DND-41 (cell line): ENCODE results near the gene AP3S1.

Experiments
- ATAC-seq: fragments of 200-7000 bp; cut with Tn5 transposase; 3 replicates; pipeline ENCODE4 v1.9.1; 2021; ENCODE audit warnings: low read depth; ENCODE audit not compliant: insufficient read depth
- DNase-seq: peaks from one replicate; pipeline ENCODE4 v3.0.0-alpha.2; 2020
- H2AFZ ChIP-seq: 2 replicates; pipeline ENCODE4 v1.6.0; 2012; ENCODE audit warnings: low read depth, low read length
- H3K27ac ChIP-seq: 2 replicates; pipeline ENCODE4 v1.5.1; 2012; ENCODE audit warnings: low read length, inconsistent platforms
- H3K27me3 ChIP-seq: fragments of 200-600 bp; sonication (generic); 2 replicates; pipeline ENCODE4 v1.6.0; 2012; ENCODE audit warnings: low read length, mild to moderate bottlenecking, inconsistent platforms; ENCODE audit not compliant: insufficient read depth, poor library complexity
- H3K36me3 ChIP-seq: 2 replicates; pipeline ENCODE4 v1.5.1; 2012; ENCODE audit warnings: low read length, inconsistent platforms; ENCODE audit not compliant: insufficient read depth
- H3K4me1 ChIP-seq: 2 replicates; pipeline ENCODE4 v1.5.1; 2012; ENCODE audit warnings: mild to moderate bottlenecking, low read length; ENCODE audit not compliant: insufficient read depth
- H3K4me2 ChIP-seq: 2 replicates; pipeline ENCODE4 v1.6.0; 2012; ENCODE audit warnings: mild to moderate bottlenecking, moderate library complexity, low read length, inconsistent platforms; ENCODE audit not compliant: insufficient read depth
- H3K4me3 ChIP-seq, 2 experiments: fragments of 200-600 bp in 1 of 2; shearing (Covaris generic) in 1 of 2; 2 replicates each; pipeline ENCODE4 v1.5.1; 2012 to 2016; ENCODE audit warnings: inconsistent platforms in 2 of 2, low read length in 2 of 2, mild to moderate bottlenecking in 2 of 2, low read depth in 1 of 2, moderate library complexity in 1 of 2
- H3K79me2 ChIP-seq: 2 replicates; pipeline ENCODE4 v1.6.0; 2012; ENCODE audit warnings: low read length, inconsistent platforms; ENCODE audit not compliant: insufficient read depth
- H3K9ac ChIP-seq: 2 replicates; pipeline ENCODE4 v1.6.0; 2012; ENCODE audit warnings: low read depth, mild to moderate bottlenecking, inconsistent platforms, low read length, moderate library complexity
- H3K9me3 ChIP-seq: 2 replicates; pipeline ENCODE4 v1.5.1; 2012; ENCODE audit warnings: low read length, moderate library complexity, mild to moderate bottlenecking, inconsistent platforms; ENCODE audit not compliant: insufficient read depth, severe bottlenecking
- H4K20me1 ChIP-seq: 2 replicates; pipeline ENCODE4 v1.6.0; 2012; ENCODE audit warnings: low read length; ENCODE audit not compliant: insufficient read depth
- CTCF ChIP-seq: IDR thresholded peaks from 2 replicates; pipeline ENCODE4 v1.5.1; 2012; ENCODE audit warnings: borderline replicate concordance, low read length, moderate library complexity, mild to moderate bottlenecking; ENCODE audit not compliant: poor library complexity, severe bottlenecking; ENCODE audit errors: extremely low read depth
- EZH2 ChIP-seq: IDR thresholded peaks from 3 replicates; pipeline ENCODE4 v1.6.1; 2012; ENCODE audit warnings: borderline replicate concordance, low read depth, mild to moderate bottlenecking, moderate library complexity, low read length, inconsistent platforms; ENCODE audit not compliant: severe bottlenecking

AP3S1 gene

DNA sequence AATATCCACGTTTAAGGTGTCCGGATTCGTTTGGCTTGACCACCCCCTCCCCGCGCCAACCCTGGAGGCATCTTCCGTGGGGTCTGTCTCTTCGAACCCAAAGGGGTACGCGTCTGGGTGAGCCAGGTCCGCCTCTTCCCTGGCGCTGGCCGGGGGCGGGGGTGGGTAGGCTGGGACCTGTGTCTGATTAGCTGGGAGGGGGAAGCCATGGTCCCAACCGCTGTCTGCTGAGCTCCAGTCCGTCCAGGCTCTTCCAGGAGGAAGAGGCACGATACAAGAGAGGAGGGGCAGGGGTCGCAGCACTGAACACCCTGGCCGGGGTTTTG lies 120.5 kb downstream of the AP3S1 start, which contains the start of gene LVRN:
TSS of gene LVRN (plus strand) at position 237 of the 326 bp plus-strand sequence. CDS start 143 bp downstream, outside the sequence.
- TF ChIP-seq CTCF (no peak), EZH2 (no peak)
- Histone ChIP-seq H3K36me3 (no peaks in the 10 kb centered on the region), H3K9ac (no peak within 1 kb of the TSS), H3K27me3 (no peaks in the 10 kb centered on the region), H3K4me3 (no peak within 1 kb of the TSS), H3K9me3 (no peaks in the 10 kb centered on the region), H3K4me1 (no peaks in the 10 kb centered on the region), H4K20me1 (no peaks in the 10 kb centered on the region), H2AFZ (no peak within 1 kb of the TSS), H3K27ac (no peak within 1 kb of the TSS), H3K4me2 (no peak within 1 kb of the TSS), H3K79me2 (no peaks in the 10 kb centered on the region)
- DNase-seq: no peak
- ATAC-seq: no peak

DNA sequence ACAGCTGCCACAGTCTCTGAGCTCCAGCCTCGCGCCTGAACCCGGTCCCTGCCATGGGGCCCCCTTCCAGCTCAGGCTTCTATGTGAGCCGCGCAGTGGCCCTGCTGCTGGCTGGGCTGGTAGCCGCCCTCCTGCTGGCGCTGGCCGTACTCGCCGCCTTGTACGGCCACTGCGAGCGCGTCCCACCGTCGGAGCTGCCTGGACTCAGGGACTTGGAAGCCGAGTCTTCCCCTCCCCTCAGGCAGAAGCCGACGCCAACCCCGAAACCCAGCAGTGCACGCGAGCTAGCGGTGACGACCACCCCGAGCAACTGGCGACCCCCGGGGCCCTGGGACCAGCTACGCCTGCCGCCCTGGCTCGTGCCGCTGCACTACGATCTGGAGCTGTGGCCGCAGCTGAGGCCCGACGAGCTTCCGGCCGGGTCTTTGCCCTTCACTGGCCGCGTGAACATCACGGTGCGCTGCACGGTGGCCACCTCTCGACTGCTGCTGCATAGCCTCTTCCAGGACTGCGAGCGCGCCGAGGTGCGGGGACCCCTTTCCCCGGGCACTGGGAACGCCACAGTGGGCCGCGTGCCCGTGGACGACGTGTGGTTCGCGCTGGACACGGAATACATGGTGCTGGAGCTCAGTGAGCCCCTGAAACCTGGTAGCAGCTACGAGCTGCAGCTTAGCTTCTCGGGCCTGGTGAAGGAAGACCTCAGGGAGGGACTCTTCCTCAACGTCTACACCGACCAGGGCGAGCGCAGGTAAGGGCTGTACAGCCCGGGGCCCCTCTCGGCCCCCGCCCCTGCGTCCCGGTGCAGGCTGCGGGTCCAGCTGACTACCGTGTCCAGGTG lies 121.0 kb downstream of the AP3S1 start:
- TF ChIP-seq EZH2 (no peak), CTCF (no peak)
- Histone ChIP-seq H3K9ac (no peak overlapping the region), H3K27me3 (no peaks in the 10 kb centered on the region), H3K36me3 (no peaks in the 10 kb centered on the region), H3K79me2 (no peaks in the 10 kb centered on the region), H3K27ac (no peak overlapping the region), H3K4me2 (no peak overlapping the region), H2AFZ (no peak overlapping the region), H3K9me3 (no peaks in the 10 kb centered on the region), H3K4me3 (no peak overlapping the region), H4K20me1 (no peaks in the 10 kb centered on the region), H3K4me1 (no peaks in the 10 kb centered on the region)
- no peak for ATAC-seq
- DNase-seq: no peak

GRCh38 chr5:115963566-115963965 lies 121.8 kb downstream of the AP3S1 start:
- ATAC-seq (no peak), DNase-seq (no peak)
- no peaks in the 10 kb centered on the region for H4K20me1 ChIP-seq
- no peaks in the 10 kb centered on the region for H3K79me2 ChIP-seq
- H3K4me2 ChIP-seq: no peak overlapping the region
- no peak overlapping the region for H2AFZ ChIP-seq
- no peaks in the 10 kb centered on the region for H3K9me3 ChIP-seq
- H3K27ac ChIP-seq: no peak overlapping the region
- TF ChIP-seq EZH2 (no peak), CTCF (no peak)
- no peak overlapping the region for H3K9ac ChIP-seq
- H3K4me3 ChIP-seq: no peak overlapping the region
- H3K27me3 ChIP-seq: no peaks in the 10 kb centered on the region
- no peaks in the 10 kb centered on the region for H3K4me1 ChIP-seq
- no peaks in the 10 kb centered on the region for H3K36me3 ChIP-seq
